GM21576 (cell line): ENCODE measurements around the gene AUTS2.

Experiments
- ATAC-seq: cut with Tn5 transposase; IDR thresholded peaks from one replicate; pipeline ENCODE4 v1.9.1; 2021; ENCODE audit warnings: mild to moderate bottlenecking, moderate library complexity; ENCODE audit not compliant: unreplicated experiment

Gene AUTS2

GRCh38 chr7:69598081-69598486 is at the start of gene AUTS2:
AUTS2 (plus strand) TSS chr7:69598475; CDS start chr7:69599654, 1,179 bp downstream.
- peak; percentile 54 for ATAC-seq

DNA sequence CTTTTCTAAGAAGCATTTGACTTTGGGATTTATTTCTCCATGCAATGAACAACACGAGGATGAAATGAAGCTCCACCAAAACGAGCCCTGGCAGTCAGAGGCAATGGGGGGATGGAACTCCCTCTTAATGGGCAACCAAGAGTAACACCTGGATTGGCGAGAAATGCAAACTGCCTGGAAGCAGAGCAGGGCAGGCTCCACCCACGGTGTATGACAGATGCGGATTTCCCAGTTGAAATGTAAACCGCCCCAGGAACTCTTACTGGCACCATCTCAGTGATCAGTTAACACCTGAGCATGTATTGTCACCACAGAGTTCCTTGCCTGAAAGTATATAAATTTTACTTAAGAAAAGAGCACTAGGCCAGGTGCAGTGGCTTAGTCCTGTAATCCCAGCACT is 47.3 kb upstream of the AUTS2 start:
- ATAC-seq: no peak

- no peak for ATAC-seq
Measured at GRCh38 chr7:69553190-69553589, 45.1 kb upstream of the AUTS2 start.

GRCh38 chr7:69561266-69561960 is 36.9 kb upstream of the AUTS2 start:
- ATAC-seq: no peak

GRCh38 chr7:69564454-69565417 is 33.5 kb upstream of the AUTS2 start:
- peak; percentile 86 for ATAC-seq

GRCh38 chr7:69567800-69568199 is 30.5 kb upstream of the AUTS2 start:
- no peak for ATAC-seq

DNA sequence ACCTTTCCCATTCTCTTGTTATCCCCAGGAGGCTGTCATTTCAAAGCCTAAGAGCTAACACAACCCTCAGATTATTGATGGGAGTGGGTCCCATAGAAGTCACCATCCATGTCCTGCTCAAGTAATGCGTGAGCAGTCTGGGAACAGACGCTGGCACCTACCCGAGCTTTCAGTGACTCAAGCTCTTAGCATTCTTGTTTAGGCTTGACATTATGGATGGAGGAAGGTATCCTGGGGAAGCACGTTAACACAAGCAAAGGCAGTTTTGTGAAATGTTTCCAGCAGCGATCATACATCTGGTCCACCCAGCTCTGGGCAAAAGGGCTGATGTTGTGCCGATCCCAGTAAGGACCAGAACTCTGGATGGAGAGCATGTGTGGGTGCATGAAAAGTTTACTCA is 30.0 kb upstream of the AUTS2 start:
- no peak for ATAC-seq

DNA sequence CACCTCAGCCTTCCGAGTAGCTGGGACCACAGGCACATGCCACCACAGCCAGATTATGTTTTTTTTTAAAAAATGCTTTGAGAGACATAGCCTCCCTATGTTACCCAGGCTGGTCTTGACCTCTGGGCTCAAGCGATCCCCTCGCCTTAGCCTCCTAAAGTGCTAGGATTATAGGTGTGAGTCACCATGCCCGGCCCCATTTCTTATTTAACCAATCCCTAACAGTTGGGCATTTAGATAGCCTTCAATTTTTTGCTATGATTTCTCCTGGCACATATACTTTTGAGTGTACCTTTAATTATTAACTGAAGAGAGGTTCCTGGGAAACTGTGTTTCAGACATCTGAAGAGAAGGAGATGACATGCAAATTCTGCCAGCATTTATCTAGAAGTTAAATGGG is 22.6 kb upstream of the AUTS2 start:
- no peak for ATAC-seq

DNA sequence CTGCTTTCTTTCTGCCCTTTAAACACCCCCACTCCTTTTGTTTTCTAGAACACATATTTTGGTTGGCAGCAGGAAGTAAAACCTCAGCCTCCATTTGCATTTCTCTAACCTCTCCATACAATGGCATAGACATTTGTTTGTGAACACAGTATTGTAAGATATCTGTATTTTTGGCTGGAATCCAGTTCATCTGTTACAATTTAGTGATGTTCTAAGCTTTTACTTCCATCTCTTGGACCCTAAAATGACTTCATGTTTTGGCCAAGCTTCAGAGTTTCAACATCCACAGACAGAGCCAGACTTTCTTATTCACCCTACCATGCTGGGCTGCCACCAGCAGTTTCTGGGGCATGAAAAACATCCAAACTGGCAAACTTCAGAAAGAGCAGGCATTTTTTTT is 21.1 kb upstream of the AUTS2 start:
- no peak for ATAC-seq

DNA sequence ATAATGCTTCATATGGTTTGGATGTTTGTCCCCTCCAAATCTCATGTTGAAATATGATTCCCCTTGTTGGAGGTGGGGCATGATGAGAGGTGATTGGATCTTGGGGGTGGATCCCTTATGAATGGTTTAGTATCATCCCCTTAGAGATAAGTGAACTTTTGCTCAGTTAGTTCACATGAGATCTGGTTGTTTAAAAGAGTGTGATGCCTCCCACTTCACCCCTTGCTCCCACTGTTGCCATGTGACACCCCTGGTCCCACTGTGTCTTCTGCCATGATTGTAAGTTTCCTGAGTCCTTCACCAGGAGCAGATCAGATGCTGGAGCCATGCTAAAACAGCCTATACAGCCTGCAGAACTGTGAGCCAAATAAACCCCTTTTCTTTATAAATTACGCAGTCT is 13.1 kb upstream of the AUTS2 start:
- ATAC-seq: no peak

DNA sequence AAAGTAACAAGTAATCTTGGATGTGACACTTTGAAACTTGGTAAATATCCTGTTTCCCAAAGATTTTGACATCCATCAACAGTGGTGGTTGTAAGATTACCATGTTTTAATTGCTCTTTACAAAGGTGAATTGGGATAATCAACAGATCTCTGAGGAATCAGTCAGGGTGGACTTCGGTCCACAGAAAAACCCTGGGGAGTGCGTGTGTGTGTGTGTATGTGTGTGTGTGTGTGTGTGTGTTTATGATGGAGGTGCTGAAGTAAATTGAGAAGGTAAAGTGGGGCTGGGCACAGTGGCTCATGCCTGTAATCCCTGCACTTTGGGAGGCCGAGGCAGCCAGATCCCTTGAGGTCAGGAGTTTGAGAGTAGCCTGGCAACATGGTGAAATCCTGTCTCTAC is 12.0 kb upstream of the AUTS2 start:
- ATAC-seq: no peak

DNA sequence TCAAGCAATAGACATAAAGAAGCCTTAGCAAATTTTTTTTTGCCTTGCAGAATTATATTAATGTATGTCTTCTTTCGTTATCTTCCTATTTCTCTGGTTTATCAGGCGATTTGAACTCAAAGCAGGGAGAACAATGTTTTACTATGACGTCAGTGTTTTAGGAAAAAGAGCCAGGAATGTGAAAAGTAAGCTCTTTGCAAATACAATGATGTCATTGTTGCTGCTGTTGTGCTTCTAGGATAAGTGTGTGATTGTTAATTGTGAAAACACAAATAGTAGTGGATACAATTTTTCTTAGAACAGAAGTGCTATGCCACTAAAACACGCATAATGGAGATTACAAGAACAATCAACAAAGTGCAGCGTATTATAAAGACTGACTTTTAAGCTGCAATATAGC is 9.5 kb upstream of the AUTS2 start:
- ATAC-seq: no peak

DNA sequence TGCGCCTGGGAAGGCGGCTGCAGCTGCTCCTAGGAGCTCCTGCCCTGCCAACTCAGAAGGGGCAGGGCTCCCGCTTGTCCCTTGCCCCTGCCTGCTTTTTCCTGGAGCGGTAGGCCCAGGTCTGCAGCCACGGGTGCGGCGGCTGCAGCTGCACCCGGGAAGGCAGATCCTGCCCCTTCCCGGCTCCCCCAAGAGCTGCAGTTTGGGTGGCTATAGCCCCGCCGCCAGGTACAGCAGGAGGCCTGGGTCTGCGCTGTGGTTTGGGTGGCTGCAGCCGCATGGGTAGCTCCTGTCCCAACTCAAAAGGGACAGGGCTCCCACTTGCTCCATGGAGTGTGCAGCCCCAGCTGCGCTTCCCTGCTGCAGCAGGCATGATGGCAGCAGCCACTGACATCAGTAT is 6.5 kb upstream of the AUTS2 start:
- no peak for ATAC-seq

GRCh38 chr7:69593511-69593910 is 4.8 kb upstream of the AUTS2 start:
- no peak for ATAC-seq

GRCh38 chr7:69595415-69595814 is 2.9 kb upstream of the AUTS2 start:
- ATAC-seq: no peak

DNA sequence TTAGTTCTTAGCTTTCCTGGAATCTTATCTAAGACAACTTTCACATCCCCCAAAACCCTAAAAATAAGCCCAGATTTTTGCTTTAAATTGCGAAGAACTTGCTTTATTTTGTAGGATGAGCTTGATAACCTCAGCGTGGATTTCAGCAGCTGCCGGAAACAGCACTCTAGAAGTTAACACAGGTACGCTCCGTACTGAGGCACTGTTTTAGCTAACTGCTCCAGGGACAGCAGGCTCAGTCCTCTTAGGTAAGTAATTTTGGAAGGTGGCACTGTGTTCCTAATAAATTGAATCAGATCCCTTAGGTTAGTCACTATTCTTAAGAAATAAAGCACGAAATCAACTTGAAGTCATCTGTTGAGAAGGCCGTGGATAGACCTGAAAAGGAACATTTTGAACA is 2.2 kb upstream of the AUTS2 start:
- no peak for ATAC-seq

DNA sequence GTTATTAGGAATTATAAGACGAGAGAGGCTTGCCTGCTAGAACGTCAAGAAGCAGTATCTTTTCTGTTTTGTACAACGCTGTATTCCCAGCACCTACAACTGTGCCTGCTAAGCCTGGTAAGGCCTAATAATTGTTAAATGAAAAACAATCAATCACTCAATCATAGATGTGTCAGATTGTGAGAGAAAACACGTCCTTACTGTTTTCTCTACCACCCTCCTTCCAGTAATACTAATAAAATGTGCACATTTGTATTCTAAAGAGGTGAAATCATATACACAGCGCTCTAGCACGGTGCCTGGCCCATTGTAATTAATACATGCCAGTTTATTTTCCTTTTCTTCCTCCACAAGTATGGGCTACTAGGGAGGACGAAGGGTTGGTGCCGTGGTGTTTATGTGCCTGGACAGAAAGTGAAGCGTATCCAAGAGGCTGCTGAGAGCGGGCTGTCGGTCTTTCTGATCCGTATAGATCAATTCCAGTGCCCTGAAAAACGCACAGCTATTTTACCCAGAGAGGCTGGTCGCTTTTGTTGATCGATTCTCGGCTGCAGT is 1.5 kb upstream of the AUTS2 start:
- no peak for ATAC-seq

- peak; percentile 23 for ATAC-seq
Measured at GRCh38 chr7:69597278-69598076, 798 bp upstream of the AUTS2 start.

GRCh38 chr7:69598487-69599285 is 411 bp downstream of the AUTS2 start:
- no peak for ATAC-seq

GRCh38 chr7:69599286-69599954 is 1.1 kb downstream of the AUTS2 start:
- no peak for ATAC-seq
